Measurements from ENCODE around the gene SPINK5.

- TF ChIP-seq CTCF (IDR thresholded peaks at IDR 0.05) = no peak
- TF ChIP-seq POLR2A (IDR thresholded peaks at IDR 0.05; ENCODE audit: low read depth) = no peak
Measured at GRCh38 chr5:148084269-148084668, 20.5 kb downstream of the SPINK5 start.
